ENCODE results near the gene IFT20. TPM values are rescaled to one million over a fixed set of nuclear protein-coding genes. Genes with fewer than 3 reads are reported as not detected.

The IFT20 gene
- total and polyA plus RNA-seq, 2 of the 13 experiments (the other 11 are each of a cell fraction or from before 2014, with no cell fraction given): 28.0 to 37.8 TPM

- TF ChIP-seq MED13 (CRISPR knock-in tag; IDR thresholded peaks at IDR 0.05) (peak; percentile 88), ELF4 (CRISPR knock-in tag; IDR thresholded peaks at IDR 0.05; ENCODE audit: borderline replicate concordance) (0 out of 2 replicates have a peak, but pooled peaks have one; percentile 37), ZNF383 (CRISPR knock-in tag; IDR thresholded peaks at IDR 0.05; ENCODE audit: borderline replicate concordance) (no peak; the same call in 1 of the 2 replicates), POLR2AphosphoS5 (IDR thresholded peaks at IDR 0.05; ENCODE audit: low read depth, low read length) (peak; percentile 81), ZHX1 (CRISPR knock-in tag; IDR thresholded peaks at IDR 0.05; ENCODE audit: low read depth) (peak; percentile 83; the same call in 1 of the 2 replicates), YEATS4 (CRISPR knock-in tag; IDR thresholded peaks at IDR 0.05; ENCODE audit: borderline replicate concordance) (peak; percentile 85; the same call in 1 of the 2 replicates), SMC3 (IDR thresholded peaks at IDR 0.05; ENCODE audit: low read length) (peak; percentile 41), IRF1 (CRISPR knock-in tag; IDR thresholded peaks at IDR 0.05; ENCODE audit: low read depth) (no peak), JUND (CRISPR knock-in tag; IDR thresholded peaks at IDR 0.05) (peak; percentile 55; the same call in 1 of the 2 replicates), ZNF572 (CRISPR knock-in tag; IDR thresholded peaks at IDR 0.05) (peak; percentile 64; the same call in 1 of the 2 replicates), ZNF687 (CRISPR knock-in tag; IDR thresholded peaks at IDR 0.05) (peak; percentile 78), GATA4 (IDR thresholded peaks at IDR 0.05; ENCODE audit: borderline replicate concordance, low read depth) (peak; percentile 91; the same call in 1 of the 2 replicates), NCOA2 (CRISPR knock-in tag; IDR thresholded peaks at IDR 0.05) (peak; percentile 91), HNF4A (CRISPR knock-in tag; IDR thresholded peaks at IDR 0.05) (peak; percentile 97), MYPOP (CRISPR knock-in tag; IDR thresholded peaks at IDR 0.05) (peak; percentile 71), NFIC (IDR thresholded peaks at IDR 0.05; ENCODE audit: low read length) (peak; percentile 83; the same call in 1 of the 2 replicates), THYN1 (CRISPR knock-in tag; IDR thresholded peaks at IDR 0.05; ENCODE audit: borderline replicate concordance, low read depth) (no peak), GPN1 (CRISPR knock-in tag; IDR thresholded peaks at IDR 0.05; ENCODE audit: borderline replicate concordance) (no peak), PRPF4 (IDR thresholded peaks at IDR 0.05; ENCODE audit: low read depth, low read length, poor library complexity, severe bottlenecking) (no peak), NR2F1 (CRISPR knock-in tag; IDR thresholded peaks at IDR 0.05) (peak; percentile 97 to 98)
These were observed 34.9 kb upstream of the IFT20 start, which contains the start of gene VTN (continued) for GRCh38 chr17:28370035-28370743.

Data from HepG2 (cell line).